HepG2 (cell line): ENCODE data around the gene VAMP8. TPM values are rescaled to one million over a fixed set of nuclear protein-coding genes. Genes with fewer than 3 reads are reported as not detected.

ENCODE experiments used
- EZH2 ChIP-seq: conservative IDR thresholded peaks from 2 replicates; pipeline ENCODE4 v1.6.1; 2012; ENCODE audit warnings: mild to moderate bottlenecking, low read depth, low read length, moderate library complexity
- GATAD2A ChIP-seq: IDR thresholded peaks from 2 replicates; pipeline ENCODE4 v1.6.1; 2016
- MBNL3 ChIP-seq: fragments of 250-450 bp; sonication (Bioruptor Pico); conservative IDR thresholded peaks from 2 replicates; pipeline ENCODE4 v1.8.0; 2022; ENCODE audit warnings: mild to moderate bottlenecking, inconsistent platforms
- MEIS1 ChIP-seq: sonication (generic); formaldehyde crosslinking; IDR thresholded peaks from 2 replicates; pipeline ENCODE4 v1.9.0; 2021; ENCODE audit warnings: mild to moderate bottlenecking, missing genetic modification reagents, moderate library complexity, borderline replicate concordance
- MIXL1 ChIP-seq: IDR thresholded peaks from 2 replicates; pipeline ENCODE4 v1.6.1; 2016
- NR2F1 ChIP-seq, 2 experiments: fragments of 450-650 bp in 1 of 2; formaldehyde crosslinking in 1 of 2; IDR thresholded peaks; 2 replicates each; pipeline versions ENCODE4 v1.5.0 to v1.6.1; 2016 to 2020; ENCODE audit warnings: mild to moderate bottlenecking in 1 of 2, missing compliant biosample characterization in 1 of 2, missing genetic modification reagents in 1 of 2, moderate library complexity in 1 of 2
- NRL ChIP-seq: sonication (generic); formaldehyde crosslinking; IDR thresholded peaks from 2 replicates; pipeline ENCODE4 v1.5.0; 2020; ENCODE audit warnings: missing genetic modification reagents, mild to moderate bottlenecking, moderate library complexity, borderline replicate concordance
- SETDB1 ChIP-seq: sonication (generic); formaldehyde crosslinking; IDR thresholded peaks from 2 replicates; pipeline ENCODE4 v1.5.1; 2020; ENCODE audit warnings: missing genetic modification reagents, mild to moderate bottlenecking, borderline replicate concordance
- SMARCE1 ChIP-seq: fragments of 450-650 bp; IDR thresholded peaks from 2 replicates; pipeline ENCODE4 v1.6.1; 2017; ENCODE audit warnings: borderline replicate concordance
- TCF7L2 ChIP-seq: IDR thresholded peaks from 2 replicates; pipeline ENCODE4 v1.6.1; 2011; ENCODE audit warnings: mild to moderate bottlenecking, low read depth, low read length, moderate library complexity
- U2AF2 ChIP-seq: fragments of 200-400 bp; formaldehyde crosslinking; IDR thresholded peaks from 2 replicates; pipeline ENCODE4 v1.6.1; 2017; ENCODE audit warnings: low read depth, mild to moderate bottlenecking, low read length
- ZBTB21 ChIP-seq: sonication (generic); formaldehyde crosslinking; IDR thresholded peaks from 2 replicates; pipeline ENCODE4 v1.4.0; 2020; ENCODE audit warnings: missing genetic modification reagents
- ZFX ChIP-seq: sonication (generic); formaldehyde crosslinking; IDR thresholded peaks from 2 replicates; pipeline ENCODE4 v1.4.0; 2020; ENCODE audit warnings: mild to moderate bottlenecking, low read depth, missing genetic modification reagents, moderate library complexity
- ZMAT3 ChIP-seq: sonication (generic); formaldehyde crosslinking; conservative IDR thresholded peaks from 2 replicates; pipeline ENCODE4 v1.7.0; 2021; ENCODE audit warnings: missing genetic modification reagents
- ZNF564 ChIP-seq: sonication (generic); formaldehyde crosslinking; IDR thresholded peaks from 2 replicates; pipeline ENCODE4 v1.8.1; 2023; ENCODE audit warnings: mild to moderate bottlenecking, missing genetic modification reagents
- ZNF644 ChIP-seq: IDR thresholded peaks from 2 replicates; pipeline ENCODE4 v1.6.1; 2016; ENCODE audit warnings: low read depth
- ZNF839 ChIP-seq: sonication (generic); formaldehyde crosslinking; IDR thresholded peaks from 2 replicates; pipeline ENCODE4 v1.4.0; 2020; ENCODE audit warnings: missing genetic modification reagents, mild to moderate bottlenecking, borderline replicate concordance
- polyA plus RNA-seq, 8 experiments: library from polyadenylated mRNA; depleted of rRNA in 3 of 8; stranded (reverse) in 7 of 8; unstranded in 1 of 8; fragments of >200 nt; fragmentation: Illumina TruSeq in 4 of 8; extraction: Trizol in 4 of 8; gene quantifications; 2 replicates each; pipeline versions ENCODE4 v1.2.1 to v1.2.3, GENCODE V29; 2011 to 2016; ENCODE audit warnings: low read depth in 4 of 8, missing spikeins in 1 of 8, mixed read lengths in 1 of 8; ENCODE audit not compliant: insufficient read depth in 1 of 8
- total RNA-seq, 5 experiments: library from RNA; depleted of rRNA; stranded (reverse); fragments of >200 nt; fragmentation: Illumina TruSeq; extraction: Trizol; gene quantifications; 2 replicates each; pipeline ENCODE4 v1.2.3, GENCODE V29; 2016; ENCODE audit warnings: low read depth in 1 of 5
- TF ChIP-seq, protein P1 (sequence below): sonication (generic); formaldehyde crosslinking; IDR thresholded peaks from 2 replicates; pipeline ENCODE4 v1.4.0; 2020; ENCODE audit warnings: missing genetic modification reagents
- TF ChIP-seq, protein P2 (sequence below): sonication (generic); formaldehyde crosslinking; IDR thresholded peaks from 2 replicates; pipeline ENCODE4 v1.4.0; 2020; ENCODE audit warnings: mild to moderate bottlenecking, missing genetic modification reagents
- TF ChIP-seq, protein P3 (sequence below): sonication (generic); formaldehyde crosslinking; IDR thresholded peaks from 2 replicates; pipeline ENCODE4 v1.5.0; 2020; ENCODE audit warnings: missing genetic modification reagents
- TF ChIP-seq, protein P4 (sequence below): sonication (generic); formaldehyde crosslinking; IDR thresholded peaks from 2 replicates; pipeline ENCODE4 v1.8.1; 2023; ENCODE audit warnings: mild to moderate bottlenecking, inconsistent platforms, moderate library complexity, missing genetic modification reagents, borderline replicate concordance
- TF ChIP-seq, protein P5 (sequence below): sonication (generic); formaldehyde crosslinking; IDR thresholded peaks from 2 replicates; pipeline ENCODE4 v1.8.1; 2023; ENCODE audit warnings: mild to moderate bottlenecking, moderate library complexity, missing genetic modification reagents

The VAMP8 gene
- total and polyA plus RNA-seq, 2 of the 13 experiments (the other 11 are each of a cell fraction or from before 2014, with no cell fraction given): 83.3 to 157 TPM

DNA sequence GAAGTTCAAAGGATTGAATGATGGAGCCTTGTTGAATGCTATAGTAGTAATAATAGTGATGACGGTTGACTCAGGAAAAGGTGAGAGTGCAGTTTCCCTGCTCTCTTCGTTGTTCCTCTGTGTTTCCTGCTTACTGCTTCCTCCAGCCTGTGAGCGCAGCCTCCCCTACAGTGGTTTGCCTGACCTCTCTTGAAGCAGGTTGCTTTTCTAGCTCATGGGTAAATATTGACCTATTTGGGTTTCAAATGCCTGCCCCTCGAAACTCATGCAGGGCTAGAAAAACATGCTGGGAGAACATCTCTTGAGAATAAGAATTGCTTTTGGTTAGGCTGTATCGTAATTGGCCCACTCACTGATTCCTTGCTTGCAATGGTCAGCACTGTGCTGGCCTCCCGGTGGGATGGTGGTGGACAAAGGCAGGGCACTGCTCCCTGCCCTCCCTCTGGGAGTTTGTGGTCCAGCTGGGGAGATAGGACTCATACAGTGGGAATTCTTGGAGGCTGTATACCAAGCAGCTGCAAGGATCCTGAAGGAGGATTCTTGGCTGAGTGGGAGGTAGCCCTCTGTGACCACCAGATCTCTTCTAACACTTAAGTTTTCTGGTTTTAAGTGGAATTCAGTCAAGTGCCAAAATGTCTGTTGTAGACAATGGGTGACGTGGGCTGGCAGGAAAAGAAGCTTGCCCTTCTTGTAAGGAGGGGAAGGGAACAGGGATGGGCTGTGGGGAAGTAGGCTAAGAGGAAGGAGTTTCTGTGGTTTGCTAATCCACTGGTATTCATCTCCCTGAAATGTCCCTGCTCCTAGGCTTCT is 12.8 kb downstream of the VAMP8 start (continued):
- TF ChIP-seq, protein P1, sequence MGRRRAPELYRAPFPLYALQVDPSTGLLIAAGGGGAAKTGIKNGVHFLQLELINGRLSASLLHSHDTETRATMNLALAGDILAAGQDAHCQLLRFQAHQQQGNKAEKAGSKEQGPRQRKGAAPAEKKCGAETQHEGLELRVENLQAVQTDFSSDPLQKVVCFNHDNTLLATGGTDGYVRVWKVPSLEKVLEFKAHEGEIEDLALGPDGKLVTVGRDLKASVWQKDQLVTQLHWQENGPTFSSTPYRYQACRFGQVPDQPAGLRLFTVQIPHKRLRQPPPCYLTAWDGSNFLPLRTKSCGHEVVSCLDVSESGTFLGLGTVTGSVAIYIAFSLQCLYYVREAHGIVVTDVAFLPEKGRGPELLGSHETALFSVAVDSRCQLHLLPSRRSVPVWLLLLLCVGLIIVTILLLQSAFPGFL (CRISPR knock-in tag): no peak
- no peak for TF ChIP-seq EZH2
- no peak for TF ChIP-seq NRL (CRISPR knock-in tag)
- peak; percentile 33 for TF ChIP-seq ZFX (CRISPR knock-in tag)
- TF ChIP-seq ZNF644 (CRISPR knock-in tag): 0 out of 2 replicates have a peak, but pooled peaks have one; percentile 37
- TF ChIP-seq, protein P2, sequence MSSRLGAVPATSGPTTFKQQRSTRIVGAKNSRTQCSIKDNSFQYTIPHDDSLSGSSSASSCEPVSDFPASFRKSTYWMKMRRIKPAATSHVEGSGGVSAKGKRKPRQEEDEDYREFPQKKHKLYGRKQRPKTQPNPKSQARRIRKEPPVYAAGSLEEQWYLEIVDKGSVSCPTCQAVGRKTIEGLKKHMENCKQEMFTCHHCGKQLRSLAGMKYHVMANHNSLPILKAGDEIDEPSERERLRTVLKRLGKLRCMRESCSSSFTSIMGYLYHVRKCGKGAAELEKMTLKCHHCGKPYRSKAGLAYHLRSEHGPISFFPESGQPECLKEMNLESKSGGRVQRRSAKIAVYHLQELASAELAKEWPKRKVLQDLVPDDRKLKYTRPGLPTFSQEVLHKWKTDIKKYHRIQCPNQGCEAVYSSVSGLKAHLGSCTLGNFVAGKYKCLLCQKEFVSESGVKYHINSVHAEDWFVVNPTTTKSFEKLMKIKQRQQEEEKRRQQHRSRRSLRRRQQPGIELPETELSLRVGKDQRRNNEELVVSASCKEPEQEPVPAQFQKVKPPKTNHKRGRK: no peak; the same call in 1 of the 2 replicates
- TF ChIP-seq U2AF2: no peak
- peak; percentile 92 for TF ChIP-seq GATAD2A (CRISPR knock-in tag)
- TF ChIP-seq, protein P3, sequence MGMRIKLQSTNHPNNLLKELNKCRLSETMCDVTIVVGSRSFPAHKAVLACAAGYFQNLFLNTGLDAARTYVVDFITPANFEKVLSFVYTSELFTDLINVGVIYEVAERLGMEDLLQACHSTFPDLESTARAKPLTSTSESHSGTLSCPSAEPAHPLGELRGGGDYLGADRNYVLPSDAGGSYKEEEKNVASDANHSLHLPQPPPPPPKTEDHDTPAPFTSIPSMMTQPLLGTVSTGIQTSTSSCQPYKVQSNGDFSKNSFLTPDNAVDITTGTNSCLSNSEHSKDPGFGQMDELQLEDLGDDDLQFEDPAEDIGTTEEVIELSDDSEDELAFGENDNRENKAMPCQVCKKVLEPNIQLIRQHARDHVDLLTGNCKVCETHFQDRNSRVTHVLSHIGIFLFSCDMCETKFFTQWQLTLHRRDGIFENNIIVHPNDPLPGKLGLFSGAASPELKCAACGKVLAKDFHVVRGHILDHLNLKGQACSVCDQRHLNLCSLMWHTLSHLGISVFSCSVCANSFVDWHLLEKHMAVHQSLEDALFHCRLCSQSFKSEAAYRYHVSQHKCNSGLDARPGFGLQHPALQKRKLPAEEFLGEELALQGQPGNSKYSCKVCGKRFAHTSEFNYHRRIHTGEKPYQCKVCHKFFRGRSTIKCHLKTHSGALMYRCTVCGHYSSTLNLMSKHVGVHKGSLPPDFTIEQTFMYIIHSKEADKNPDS (CRISPR knock-in tag): no peak
- TF ChIP-seq MBNL3 (CRISPR knock-in tag): no peak
- TF ChIP-seq, protein P4, sequence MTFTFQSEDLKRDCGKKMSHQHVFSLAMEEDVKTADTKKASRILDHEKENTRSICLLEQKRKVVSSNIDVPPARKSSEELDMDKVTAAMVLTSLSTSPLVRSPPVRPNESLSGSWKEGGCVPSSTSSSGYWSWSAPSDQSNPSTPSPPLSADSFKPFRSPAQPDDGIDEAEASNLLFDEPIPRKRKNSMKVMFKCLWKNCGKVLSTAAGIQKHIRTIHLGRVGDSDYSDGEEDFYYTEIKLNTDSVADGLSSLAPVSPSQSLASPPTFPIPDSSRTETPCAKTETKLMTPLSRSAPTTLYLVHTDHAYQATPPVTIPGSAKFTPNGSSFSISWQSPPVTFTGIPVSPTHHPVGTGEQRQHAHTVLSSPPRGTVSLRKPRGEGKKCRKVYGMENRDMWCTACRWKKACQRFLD (CRISPR knock-in tag): no peak
- TF ChIP-seq, protein P5, sequence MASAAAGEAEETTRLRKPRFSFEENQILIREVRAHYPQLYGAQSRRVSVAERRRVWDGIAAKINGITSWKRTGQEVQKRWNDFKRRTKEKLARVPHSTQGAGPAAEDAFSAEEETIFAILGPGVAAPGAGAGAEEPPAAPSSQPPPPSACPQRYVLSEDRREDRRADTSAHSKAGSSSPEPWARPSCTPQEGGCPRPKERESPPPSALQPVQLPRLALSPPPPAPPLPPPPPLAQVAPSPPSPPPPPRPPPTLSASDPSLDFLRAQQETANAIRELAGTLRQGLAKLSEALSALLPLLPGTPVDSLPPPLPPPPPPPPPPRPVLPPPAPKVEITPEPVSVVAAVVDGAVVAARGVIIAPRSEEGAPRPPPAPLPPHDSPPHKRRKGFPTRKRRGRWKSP (CRISPR knock-in tag): 0 out of 2 replicates have a peak, but pooled peaks have one; percentile 16
- TF ChIP-seq SMARCE1: no peak
- TF ChIP-seq NR2F1 (CRISPR knock-in tag; IDR thresholded peaks at IDR 0.05): peak; percentile 58 to 79
- TF ChIP-seq ZNF564 (CRISPR knock-in tag): no peak
- TF ChIP-seq MIXL1 (CRISPR knock-in tag): no peak
- TF ChIP-seq TCF7L2: no peak
- TF ChIP-seq ZBTB21 (CRISPR knock-in tag): 0 out of 2 replicates have a peak, but pooled peaks have one; percentile 18
- no peak for TF ChIP-seq MEIS1 (CRISPR knock-in tag)
- TF ChIP-seq ZNF839 (CRISPR knock-in tag): no peak
- TF ChIP-seq ZMAT3 (CRISPR knock-in tag): 0 out of 2 replicates have a peak, but pooled peaks have one; percentile 70
- TF ChIP-seq SETDB1: no peak
